CD8-positive, alpha-beta memory T cell (primary cell): Measurements from ENCODE around the gene FYCO1. TPM values are rescaled to one million over a fixed set of nuclear protein-coding genes. Genes with fewer than 3 reads are reported as not detected.

Experiments
- CTCF ChIA-PET: fragments of 350-600 bp; sonication (Branson Sonifier 250); formaldehyde crosslinking; loops from one replicate; lab custom pipeline; 2021; ENCODE audit warnings: antibody characterized with exemption; lab: Charles Lee
- POLR2A ChIA-PET: fragments of 350-600 bp; sonication (Branson Sonifier 250); formaldehyde crosslinking; loops from one replicate; lab custom pipeline; 2021; ENCODE audit warnings: antibody characterized with exemption; lab: Charles Lee
- DNase-seq, 5 donors: peaks; one replicate each; pipeline versions ENCODE4 v3.0.0 to v3.0.0-alpha.2; 2020 to 2022; ENCODE audit warnings: mixed read lengths in 1 of 5
- H3K27ac ChIP-seq: one replicate; pipeline ENCODE4 v1.7.0; 2013; ENCODE audit warnings: low read depth, mild to moderate bottlenecking, low read length, moderate library complexity
- H3K27me3 ChIP-seq: 2 replicates; pipeline ENCODE4 v1.7.0; 2013; ENCODE audit warnings: low read length, mild to moderate bottlenecking; ENCODE audit not compliant: insufficient read depth, poor library complexity, severe bottlenecking
- H3K36me3 ChIP-seq: 2 replicates; pipeline ENCODE4 v1.7.0; 2013; ENCODE audit warnings: mild to moderate bottlenecking, low read length, moderate library complexity; ENCODE audit not compliant: insufficient read depth
- H3K4me1 ChIP-seq: 2 replicates; pipeline ENCODE4 v1.7.0; 2013; ENCODE audit warnings: mild to moderate bottlenecking, low read length, moderate library complexity; ENCODE audit not compliant: insufficient read depth
- H3K4me3 ChIP-seq: 2 replicates; pipeline ENCODE4 v1.7.0; 2013; ENCODE audit warnings: mild to moderate bottlenecking, low read length
- H3K9me3 ChIP-seq: 2 replicates; pipeline ENCODE4 v1.7.0; 2013; ENCODE audit warnings: mild to moderate bottlenecking, low read length
- H3K27ac Mint-ChIP-seq, 8 donors: one replicate each; pipeline ENCODE4 v1.8.0; 2020 to 2021; ENCODE audit warnings: mixed read lengths in 8 of 8, mild to moderate bottlenecking in 6 of 8, inconsistent platforms in 3 of 8, moderate library complexity in 3 of 8
- H3K27me3 Mint-ChIP-seq, 2 donors: one replicate each; pipeline ENCODE4 v1.8.0; 2020 to 2021; ENCODE audit warnings: mixed read lengths in 2 of 2, mild to moderate bottlenecking in 1 of 2, moderate library complexity in 1 of 2
- H3K36me3 Mint-ChIP-seq, 3 donors: one replicate each; pipeline ENCODE4 v1.8.0; 2020 to 2021; ENCODE audit warnings: mixed read lengths in 3 of 3, inconsistent platforms in 1 of 3, mild to moderate bottlenecking in 1 of 3
- H3K4me1 Mint-ChIP-seq, 3 donors: one replicate each; pipeline ENCODE4 v1.8.0; 2020 to 2021; ENCODE audit warnings: mixed read lengths in 3 of 3, inconsistent platforms in 1 of 3, mild to moderate bottlenecking in 1 of 3
- H3K4me3 Mint-ChIP-seq, 7 donors: one replicate each; pipeline ENCODE4 v1.8.0; 2020 to 2021; ENCODE audit warnings: mixed read lengths in 7 of 7, mild to moderate bottlenecking in 6 of 7, moderate library complexity in 4 of 7, inconsistent platforms in 2 of 7
- H3K9me3 Mint-ChIP-seq, 5 donors: one replicate each; pipeline ENCODE4 v1.8.0; 2020 to 2022; ENCODE audit warnings: mixed read lengths in 5 of 5, mild to moderate bottlenecking in 3 of 5, moderate library complexity in 2 of 5, inconsistent platforms in 1 of 5
- polyA plus RNA-seq: library from polyadenylated mRNA; unstranded; fragments of 300-500 nt; fragmentation: Illumina TruSeq; gene quantifications from one replicate; pipeline ENCODE4 v1.2.3, GENCODE V29; 2021
- total RNA-seq, 2 experiments: library from RNA; stranded (reverse); gene quantifications; one replicate each; pipeline ENCODE4 v1.2.3, GENCODE V29; 2021

The FYCO1 gene
- total and polyA plus RNA-seq, 3 experiments from 2014 or later = 11.0 to 13.7 (median 13.4) TPM

- Mint-ChIP-seq H3K27me3 (peaks cover 11 to 13% of the 10 kb centered on the region in 2 donors), H3K9me3 (no peaks in the 10 kb centered on the region), H3K36me3 (peaks cover 0 to 14% (median 2%) of the 10 kb centered on the region in 3 donors), H3K27ac (peak overlapping the region in 3 of 8 donors; percentile 30 to 74 (median 69)), H3K4me3 (peak overlapping the region in 4 of 7 donors; percentile 27 to 82 (median 52)), H3K4me1 (peaks cover 18 to 64% (median 26%) of the 10 kb centered on the region in 3 donors)
- Histone ChIP-seq H3K4me3 (no peak overlapping the region), H3K9me3 (no peaks in the 10 kb centered on the region), H3K27ac (no peak overlapping the region), H3K27me3 (peaks cover 7% of the 10 kb centered on the region), H3K4me1 (peaks cover 20% of the 10 kb centered on the region), H3K36me3 (no peaks in the 10 kb centered on the region)
- no peak for DNase-seq
- POLR2A ChIA-PET = interaction anchor here (0.9 to 1.8 kb wide), 2 partner anchors 9 to 36 kb away, joined by 3 to 5 read pairs; no protein-coding TSS in a partner anchor
- CTCF ChIA-PET = interaction anchor here (1.0 to 1.4 kb wide), 4 partner anchors 8 to 24 kb away, joined by 3 read pairs; no protein-coding TSS in a partner anchor
Measured at GRCh38 chr3:45884368-45885201, 111.0 kb downstream of the FYCO1 start.

- POLR2A ChIA-PET = interaction anchor here (0.5 to 1.2 kb wide), 10 partner anchors 8 to 41 kb away, joined by 3 to 10 read pairs (median 3); no protein-coding TSS in a partner anchor
- H3K27ac ChIP-seq = no peak overlapping the region
- H3K4me1 ChIP-seq = peaks cover 20% of the 10 kb centered on the region
- no peaks in the 10 kb centered on the region for H3K9me3 ChIP-seq
- no peak overlapping the region for H3K4me3 ChIP-seq
- Mint-ChIP-seq H3K4me3 (peak overlapping the region in 6 of 7 donors; percentile 1 to 66 (median 59)), H3K27me3 (peaks cover 10 to 13% of the 10 kb centered on the region in 2 donors), H3K27ac (peak overlapping the region in 7 of 8 donors; percentile 8 to 72 (median 41)), H3K9me3 (no peaks in the 10 kb centered on the region), H3K36me3 (no peaks in the 10 kb centered on the region), H3K4me1 (peaks cover 22 to 76% (median 33%) of the 10 kb centered on the region in 3 donors)
- H3K27me3 ChIP-seq = peaks cover 7% of the 10 kb centered on the region
- CTCF ChIA-PET = interaction anchor here (0.9 to 2.0 kb wide), 6 partner anchors 9 to 221 kb away, joined by 3 to 7 read pairs (median 3); no protein-coding TSS in a partner anchor
- peak in 4 of 5 donors; percentile 31 to 84 (median 56) for DNase-seq
- no peaks in the 10 kb centered on the region for H3K36me3 ChIP-seq
Measured at GRCh38 chr3:45881078-45882022, 114.3 kb downstream of the FYCO1 start.

GRCh38 chr3:45880725-45881077, 114.9 kb downstream of the FYCO1 start:
- DNase-seq = no peak
- Mint-ChIP-seq H3K4me1 (peaks cover 22 to 74% (median 33%) of the 10 kb centered on the region in 3 donors), H3K9me3 (no peaks in the 10 kb centered on the region), H3K27ac (peak overlapping the region in 6 of 8 donors; percentile 8 to 72 (median 60)), H3K4me3 (peak overlapping the region in 5 of 7 donors; percentile 44 to 66 (median 64)), H3K36me3 (no peaks in the 10 kb centered on the region), H3K27me3 (peaks cover 14 to 16% of the 10 kb centered on the region in 2 donors)
- CTCF ChIA-PET = interaction anchor here (0.9 to 2.0 kb wide), 7 partner anchors 9 to 221 kb away, joined by 3 to 7 read pairs (median 3); no protein-coding TSS in a partner anchor
- H3K36me3 ChIP-seq = no peaks in the 10 kb centered on the region
- no peaks in the 10 kb centered on the region for H3K9me3 ChIP-seq
- no peak overlapping the region for H3K4me3 ChIP-seq
- H3K27ac ChIP-seq = no peak overlapping the region
- POLR2A ChIA-PET = interaction anchor here (0.5 to 1.2 kb wide), 9 partner anchors 8 to 40 kb away, joined by 3 to 10 read pairs (median 3); no protein-coding TSS in a partner anchor
- H3K27me3 ChIP-seq = peaks cover 7% of the 10 kb centered on the region
- peaks cover 20% of the 10 kb centered on the region for H3K4me1 ChIP-seq

- ChIA-PET POLR2A (no interaction called here), CTCF (no interaction called here)
- H3K27me3 Mint-ChIP-seq = peaks cover 8 to 15% of the 10 kb centered on the region in 2 donors
- peaks cover 0 to 6% (median 4%) of the 10 kb centered on the region in 5 donors for H3K9me3 Mint-ChIP-seq
- H3K27ac Mint-ChIP-seq = no peak overlapping the region
- H3K36me3 Mint-ChIP-seq = peaks cover 0 to 3% (median 0%) of the 10 kb centered on the region in 3 donors
- peaks cover 20% of the 10 kb centered on the region for H3K4me1 ChIP-seq
- H3K4me1 Mint-ChIP-seq = peaks cover 22 to 71% (median 31%) of the 10 kb centered on the region in 3 donors
- no peak for DNase-seq
- H3K4me3 ChIP-seq = no peak overlapping the region
- H3K27me3 ChIP-seq = peaks cover 3% of the 10 kb centered on the region
- no peaks in the 10 kb centered on the region for H3K9me3 ChIP-seq
- H3K36me3 ChIP-seq = no peaks in the 10 kb centered on the region
- no peak overlapping the region for H3K27ac ChIP-seq
- no peak overlapping the region for H3K4me3 Mint-ChIP-seq
Measured at GRCh38 chr3:45878124-45878523, 117.5 kb downstream of the FYCO1 start.

- no peak for DNase-seq
- Histone ChIP-seq H3K9me3 (no peaks in the 10 kb centered on the region), H3K36me3 (no peaks in the 10 kb centered on the region), H3K4me3 (no peak overlapping the region), H3K27ac (no peak overlapping the region), H3K27me3 (peaks cover 3% of the 10 kb centered on the region), H3K4me1 (peaks cover 18% of the 10 kb centered on the region)
- ChIA-PET POLR2A (interaction anchor here (1.7 kb wide), 1 partner anchor 9 kb away, joined by 5 read pairs; no protein-coding TSS in a partner anchor), CTCF (interaction anchor here (0.7 to 2.1 kb wide), 4 partner anchors 10 to 40 kb away, joined by 3 to 8 read pairs (median 4); partner anchors contain the start of gene CCR9)
- H3K27me3 Mint-ChIP-seq = peaks cover 11 to 25% of the 10 kb centered on the region in 2 donors
- no peak overlapping the region for H3K27ac Mint-ChIP-seq
- H3K4me1 Mint-ChIP-seq = peaks cover 28 to 72% (median 42%) of the 10 kb centered on the region in 3 donors
- H3K36me3 Mint-ChIP-seq = peaks cover 0 to 6% (median 0%) of the 10 kb centered on the region in 3 donors
- peak overlapping the region in 1 of 7 donors; percentile 10 for H3K4me3 Mint-ChIP-seq
- H3K9me3 Mint-ChIP-seq = peaks cover 0 to 6% (median 4%) of the 10 kb centered on the region in 5 donors
Measured at GRCh38 chr3:45874677-45875346, 120.8 kb downstream of the FYCO1 start.

GRCh38 chr3:45873638-45874037, 122.0 kb downstream of the FYCO1 start:
- ChIA-PET POLR2A (no interaction called here), CTCF (interaction anchor here (0.8 kb wide), 1 partner anchor 10 kb away, joined by 3 read pairs; no protein-coding TSS in a partner anchor)
- Mint-ChIP-seq H3K27me3 (peaks cover 11 to 25% of the 10 kb centered on the region in 2 donors), H3K4me1 (peaks cover 35 to 72% (median 46%) of the 10 kb centered on the region in 3 donors), H3K4me3 (no peak overlapping the region), H3K9me3 (peaks cover 0 to 6% (median 4%) of the 10 kb centered on the region in 5 donors), H3K36me3 (peaks cover 0 to 6% (median 0%) of the 10 kb centered on the region in 3 donors), H3K27ac (peak overlapping the region in 1 of 8 donors; percentile 9)
- Histone ChIP-seq H3K9me3 (no peaks in the 10 kb centered on the region), H3K27ac (no peak overlapping the region), H3K4me3 (no peak overlapping the region), H3K4me1 (peaks cover 29% of the 10 kb centered on the region), H3K27me3 (peaks cover 3% of the 10 kb centered on the region), H3K36me3 (no peaks in the 10 kb centered on the region)
- no peak for DNase-seq
